ENCODE measurements around the gene AFF1.
"Not testable (repeated sequence)": the region's sequence is repeated elsewhere in the genome, so short reads cannot be mapped to it uniquely, and the experiment has no call there.

Gene AFF1

DNA sequence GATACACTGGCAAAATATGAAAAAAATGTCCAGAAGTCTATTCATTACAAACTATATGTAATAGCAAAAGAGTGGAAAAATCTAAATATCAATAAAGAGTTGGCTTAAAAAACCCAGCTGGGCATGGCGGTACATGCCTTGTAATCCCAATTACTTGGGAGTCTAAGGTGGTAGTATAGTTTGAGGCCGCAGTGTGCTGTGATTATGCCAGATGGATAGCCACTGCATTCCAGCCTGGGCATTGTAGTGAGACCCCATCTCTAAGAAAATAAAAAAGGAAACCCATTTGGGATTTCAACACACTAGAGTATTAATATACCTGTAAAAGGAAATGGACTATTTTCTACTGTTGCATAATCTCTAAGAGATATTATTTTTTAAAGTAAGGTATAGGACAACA lies 45.4 kb downstream of the AFF1 start:
- Histone ChIP-seq H3K9ac (ENCODE audit: low read length) (no peak overlapping the region), H3K18ac (ENCODE audit: low read length) (no peak overlapping the region), H2BK5ac (ENCODE audit: low read depth, low read length, poor library complexity) (no peak overlapping the region), H2AFZ (ENCODE audit: insufficient read depth, low read length, poor library complexity) (no peak overlapping the region), H3K23ac (ENCODE audit: low read length) (no peak overlapping the region), H3K14ac (ENCODE audit: low read length) (no peak overlapping the region), H3K36me3 (ENCODE audit: control insufficient read depth in 1 of 2, insufficient read depth in 2 of 2, low read length in 2 of 2) (peaks cover 0 to under 1% of the 10 kb centered on the region in 2 experiments), H3K79me2 (ENCODE audit: control insufficient read depth, insufficient read depth, low read length, poor library complexity) (no peaks in the 10 kb centered on the region), H3K79me1 (ENCODE audit: low read length) (no peaks in the 10 kb centered on the region), H3K27me3 (ENCODE audit: insufficient read depth, low read length) (no peaks in the 10 kb centered on the region), H2BK120ac (ENCODE audit: insufficient read depth, low read length, poor library complexity) (no peak overlapping the region), H2AK5ac (ENCODE audit: low read length) (no peak overlapping the region), H3K4ac (ENCODE audit: low read depth, low read length) (no peak overlapping the region), H3K27ac (ENCODE audit: low read depth, low read length) (no peak overlapping the region), H4K8ac (ENCODE audit: low read depth, low read length) (no peak overlapping the region), H3K4me3 (ENCODE audit: low read depth, low read length) (no peak overlapping the region), H4K91ac (ENCODE audit: low read depth, low read length) (no peak overlapping the region), H2BK12ac (ENCODE audit: low read length) (no peak overlapping the region), H4K12ac (ENCODE audit: low read depth, low read length) (no peak overlapping the region), H3K4me1 (ENCODE audit: control insufficient read depth in 1 of 2, insufficient read depth in 2 of 2, low read length in 2 of 2) (no peaks in the 10 kb centered on the region), H3K9me3 (ENCODE audit: insufficient read depth, low read depth, low read length) (no peaks in the 10 kb centered on the region), H3K4me2 (ENCODE audit: low read length) (no peak overlapping the region)
- WGBS (ENCODE audit: extremely low coverage, insufficient coverage, insufficient read length): no CpG with 5 or more reads among the region's 2 CpGs
- DNase-seq: no peak

GRCh38 chr4:86981789-86982188 lies 47.0 kb downstream of the AFF1 start:
- H3K9ac ChIP-seq (ENCODE audit: low read length): no peak overlapping the region
- no peak overlapping the region for H4K8ac ChIP-seq (ENCODE audit: low read depth, low read length)
- no peaks in the 10 kb centered on the region for H3K9me3 ChIP-seq (ENCODE audit: insufficient read depth, low read depth, low read length)
- H3K18ac ChIP-seq (ENCODE audit: low read length): no peak overlapping the region
- no peak overlapping the region for H2BK120ac ChIP-seq (ENCODE audit: insufficient read depth, low read length, poor library complexity)
- DNase-seq: no peak
- no peak overlapping the region for H3K23ac ChIP-seq (ENCODE audit: low read length)
- H4K12ac ChIP-seq (ENCODE audit: low read depth, low read length): no peak overlapping the region
- H3K4ac ChIP-seq (ENCODE audit: low read depth, low read length): no peak overlapping the region
- no CpG with 5 or more reads among the region's 5 CpGs for WGBS (ENCODE audit: extremely low coverage, insufficient coverage, insufficient read length)
- no peak overlapping the region for H3K27ac ChIP-seq (ENCODE audit: low read depth, low read length)
- no peaks in the 10 kb centered on the region for H3K79me1 ChIP-seq (ENCODE audit: low read length)
- H2BK12ac ChIP-seq (ENCODE audit: low read length): no peak overlapping the region
- H2BK5ac ChIP-seq (ENCODE audit: low read depth, low read length, poor library complexity): no peak overlapping the region
- H3K4me2 ChIP-seq (ENCODE audit: low read length): no peak overlapping the region
- H4K91ac ChIP-seq (ENCODE audit: low read depth, low read length): no peak overlapping the region
- H3K36me3 ChIP-seq (ENCODE audit: control insufficient read depth in 1 of 2, insufficient read depth in 2 of 2, low read length in 2 of 2): no peaks in the 10 kb centered on the region
- H3K79me2 ChIP-seq (ENCODE audit: control insufficient read depth, insufficient read depth, low read length, poor library complexity): no peaks in the 10 kb centered on the region
- no peak overlapping the region for H3K4me3 ChIP-seq (ENCODE audit: low read depth, low read length)
- no peaks in the 10 kb centered on the region for H3K27me3 ChIP-seq (ENCODE audit: insufficient read depth, low read length)
- H3K14ac ChIP-seq (ENCODE audit: low read length): no peak overlapping the region
- no peak overlapping the region for H2AK5ac ChIP-seq (ENCODE audit: low read length)
- no peaks in the 10 kb centered on the region for H3K4me1 ChIP-seq (ENCODE audit: control insufficient read depth in 1 of 2, insufficient read depth in 2 of 2, low read length in 2 of 2)
- H2AFZ ChIP-seq (ENCODE audit: insufficient read depth, low read length, poor library complexity): no peak overlapping the region

DNA sequence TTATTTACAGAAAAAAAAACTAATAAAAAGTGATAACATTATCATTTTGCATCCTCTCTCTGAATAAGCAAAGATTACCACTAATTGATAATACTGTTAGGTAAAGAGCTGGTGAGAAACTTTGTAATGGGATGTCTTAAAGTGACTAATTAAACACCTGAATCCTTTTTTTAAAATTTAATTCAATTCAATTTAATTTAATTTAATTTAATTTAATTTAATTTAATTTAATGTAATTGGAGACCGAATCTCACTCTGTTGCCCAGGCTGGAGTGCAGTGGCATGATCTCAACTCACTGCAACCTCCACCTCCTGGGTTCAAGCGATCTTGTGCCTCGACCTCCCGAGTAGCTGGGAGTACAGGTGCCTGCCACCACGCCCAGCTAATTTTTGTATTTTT lies 51.0 kb downstream of the AFF1 start:
- WGBS (ENCODE audit: extremely low coverage, insufficient coverage, insufficient read length): no CpG with 5 or more reads among the region's 5 CpGs
- H3K4me3 ChIP-seq (ENCODE audit: low read depth, low read length); H3K27me3 ChIP-seq (ENCODE audit: insufficient read depth, low read length); H4K8ac ChIP-seq (ENCODE audit: low read depth, low read length); H2BK5ac ChIP-seq (ENCODE audit: low read depth, low read length, poor library complexity); H3K4me1 ChIP-seq (ENCODE audit: control insufficient read depth in 1 of 2, insufficient read depth in 2 of 2, low read length in 2 of 2); H3K36me3 ChIP-seq (ENCODE audit: control insufficient read depth in 1 of 2, insufficient read depth in 2 of 2, low read length in 2 of 2); H3K23ac ChIP-seq (ENCODE audit: low read length); H2AFZ ChIP-seq (ENCODE audit: insufficient read depth, low read length, poor library complexity); H4K91ac ChIP-seq (ENCODE audit: low read depth, low read length); H2BK120ac ChIP-seq (ENCODE audit: insufficient read depth, low read length, poor library complexity); DNase-seq; H3K4ac ChIP-seq (ENCODE audit: low read depth, low read length); H3K27ac ChIP-seq (ENCODE audit: low read depth, low read length); H4K12ac ChIP-seq (ENCODE audit: low read depth, low read length); H2BK12ac ChIP-seq (ENCODE audit: low read length); H3K18ac ChIP-seq (ENCODE audit: low read length); H2AK5ac ChIP-seq (ENCODE audit: low read length); H3K14ac ChIP-seq (ENCODE audit: low read length); H3K4me2 ChIP-seq (ENCODE audit: low read length); H3K79me1 ChIP-seq (ENCODE audit: low read length); H3K9ac ChIP-seq (ENCODE audit: low read length); H3K9me3 ChIP-seq (ENCODE audit: insufficient read depth, low read depth, low read length); H3K79me2 ChIP-seq (ENCODE audit: control insufficient read depth, insufficient read depth, low read length, poor library complexity): not testable (repeated sequence)

DNA sequence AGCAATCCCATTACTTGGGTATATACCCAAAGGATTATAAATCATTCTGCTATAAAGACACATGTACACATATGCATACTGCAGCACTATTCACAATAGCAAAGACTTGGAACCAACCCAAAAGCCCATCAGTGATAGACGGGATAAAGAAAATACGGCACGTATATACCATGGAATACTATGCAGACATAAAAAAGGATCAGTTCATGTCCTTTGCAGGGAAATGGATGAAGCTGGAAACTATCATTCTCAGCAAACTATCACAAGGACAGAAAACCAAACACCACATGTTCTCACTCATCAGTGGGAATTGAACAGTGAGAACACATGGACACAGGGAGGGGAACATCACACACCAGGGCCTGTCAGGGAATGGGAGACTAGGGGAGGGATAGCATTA lies 54.8 kb downstream of the AFF1 start:
- H3K4me2 ChIP-seq (ENCODE audit: low read length); H2BK120ac ChIP-seq (ENCODE audit: insufficient read depth, low read length, poor library complexity); H3K9me3 ChIP-seq (ENCODE audit: insufficient read depth, low read depth, low read length); H3K4ac ChIP-seq (ENCODE audit: low read depth, low read length); DNase-seq; H2AFZ ChIP-seq (ENCODE audit: insufficient read depth, low read length, poor library complexity); H3K36me3 ChIP-seq (ENCODE audit: control insufficient read depth in 1 of 2, insufficient read depth in 2 of 2, low read length in 2 of 2); H3K27ac ChIP-seq (ENCODE audit: low read depth, low read length); H3K23ac ChIP-seq (ENCODE audit: low read length); H2AK5ac ChIP-seq (ENCODE audit: low read length); H2BK12ac ChIP-seq (ENCODE audit: low read length); H4K12ac ChIP-seq (ENCODE audit: low read depth, low read length); H3K4me3 ChIP-seq (ENCODE audit: low read depth, low read length); H3K18ac ChIP-seq (ENCODE audit: low read length); H2BK5ac ChIP-seq (ENCODE audit: low read depth, low read length, poor library complexity); H3K4me1 ChIP-seq (ENCODE audit: control insufficient read depth in 1 of 2, insufficient read depth in 2 of 2, low read length in 2 of 2); H4K8ac ChIP-seq (ENCODE audit: low read depth, low read length); H3K9ac ChIP-seq (ENCODE audit: low read length); H3K79me2 ChIP-seq (ENCODE audit: control insufficient read depth, insufficient read depth, low read length, poor library complexity); H3K14ac ChIP-seq (ENCODE audit: low read length); H4K91ac ChIP-seq (ENCODE audit: low read depth, low read length); H3K79me1 ChIP-seq (ENCODE audit: low read length); H3K27me3 ChIP-seq (ENCODE audit: insufficient read depth, low read length): not testable (repeated sequence)
- WGBS (ENCODE audit: extremely low coverage, insufficient coverage, insufficient read length): no CpG with 5 or more reads among the region's 3 CpGs

Data from trophoblast cell (in vitro differentiated cells and primary cell).